Heart right ventricle (tissue), 16 donors: ENCODE results near the gene MARK3. TPM values are rescaled to one million over a fixed set of nuclear protein-coding genes. Genes with fewer than 3 reads are reported as not detected.

Source experiments
- ATAC-seq, 8 donors: fragments of 200-7000 bp; cut with Tn5 transposase; one replicate each; pipeline ENCODE4 v1.9.1; 2020; ENCODE audit warnings: mild to moderate bottlenecking in 8 of 8, moderate library complexity in 8 of 8, moderate number of reproducible peaks in 1 of 8
- DNase-seq, 2 donors: peaks; one replicate each; pipeline ENCODE4 v3.0.0-alpha.2; 2020
- H3K27ac ChIP-seq, 10 donors: fragments of 200-600 bp; sonication (generic) in 2 of 10; one replicate each; pipeline versions ENCODE4 v1.5.0 to v1.8.0; 2020 to 2022; ENCODE audit warnings: mild to moderate bottlenecking in 3 of 10
- H3K27me3 ChIP-seq, 7 donors: fragments of 200-600 bp; one replicate each; pipeline ENCODE4 v1.8.0; 2021 to 2022; ENCODE audit warnings: mild to moderate bottlenecking in 2 of 7
- H3K36me3 ChIP-seq, 9 donors: fragments of 200-600 bp; sonication (generic) in 1 of 9; one replicate each; pipeline versions ENCODE4 v1.5.0 to v1.8.0; 2020 to 2022; ENCODE audit warnings: mild to moderate bottlenecking in 2 of 9
- H3K4me1 ChIP-seq, 9 donors: fragments of 200-600 bp; sonication (generic) in 1 of 9; one replicate each; pipeline versions ENCODE4 v1.5.0 to v1.8.0; 2020 to 2022; ENCODE audit warnings: mild to moderate bottlenecking in 4 of 9
- H3K4me3 ChIP-seq, 10 donors: fragments of 200-600 bp; sonication (generic) in 2 of 10; one replicate each; pipeline versions ENCODE4 v1.5.0 to v1.8.0; 2020 to 2022; ENCODE audit warnings: mild to moderate bottlenecking in 7 of 10, moderate library complexity in 2 of 10
- H3K9me3 ChIP-seq, 11 donors: fragments of 200-600 bp in 10 of 11; sonication (generic) in 2 of 11; one replicate each; pipeline versions ENCODE4 v1.5.0 to v1.8.0; 2013 to 2022; ENCODE audit warnings: mild to moderate bottlenecking in 2 of 11, control low read depth in 1 of 11, moderate library complexity in 1 of 11
- CTCF ChIP-seq, 9 donors: fragments of 200-600 bp; sonication (generic) in 2 of 9; IDR thresholded peaks; one replicate each; pipeline versions ENCODE4 v1.5.0 to v1.8.0; 2021 to 2022; ENCODE audit warnings: antibody characterized with exemption in 9 of 9, mild to moderate bottlenecking in 5 of 9, moderate library complexity in 1 of 9
- WGBS, 2 donors: extraction: QIAGEN DNeasy Blood & Tissue Kit; methylation state at CpG; one replicate each; pipeline ENCODE4 v1.1.7; 2013; ENCODE audit warnings: inconsistent platforms in 1 of 2; 5-methylcytosine and 5-hydroxymethylcytosine counted together
- intact Hi-C, 10 donors: fragments of 100-400 bp; cut with DNase I; formaldehyde crosslinking; loops; one replicate each; pipeline versions ENCODE4 v1.11.1 to v1.14.2; 2022
- polyA plus RNA-seq, 2 donors: library from polyadenylated mRNA; stranded (reverse); fragments of 200-250 nt; gene quantifications; one replicate each; pipeline ENCODE4 v1.2.3, GENCODE V29; 2013
- total RNA-seq, 10 donors: library from RNA; stranded (reverse); fragmentation: NEBNext Ultra II Directional in 3 of 10; extraction: Animal tissue kit (Norgen Biotek cat#: 25700) in 3 of 10; gene quantifications; one replicate each; pipeline versions ENCODE4 v1.2.1 to v1.2.4, GENCODE V29; 2021 to 2023
- donor health status: Arrhythmogenic right ventricular cardiomyopathy.
- donor health status: ischemic (EF 13 %, LVEDD 7.1; RV severe dilation, severe dysfunction).
- donor health status: healthy with polysubstance abuse.
- donor health status: DM: no; HTN: yes; CAD: no.
- donor health status: DM: no; HTN: no; CAD: no.
- donor health status: ischemic (EF 25% LVEDD 6.9; RV normal size, moderate dysfunction).
- donor health status: ischemic (EF 25% LVEDD 5.7; RV mildly dilated, moderate dysfunction).
- donor health status: healthy.
- donor health status: DM: yes; HTN: yes; CAD: no.
- donor health status: Ischemic cardiomyopathy.
- donor health status: ischemic (EF 35%, LVEDD 5.7; RV mildly dilated, moderate dysfunction).
- donor health status: nonischemic (EF 11% LVEDD 7.7; RV severe dilation, severe dysfunction).
- donor health status: DM: yes; HTN: yes; CAD: no.
- donor health status: PGD.
- donor health status: ischemic (EF 29% LVEDD 5.4; RV normal size, mild dysfunction).
- donor health status: nonischemic (EF 23%, LVEDD 6.1; RV moderate dilation, normal function).

MARK3 gene
- total and polyA plus RNA-seq, 12 donors, result 62.3 to 246 (median 77.1) TPM

DNA sequence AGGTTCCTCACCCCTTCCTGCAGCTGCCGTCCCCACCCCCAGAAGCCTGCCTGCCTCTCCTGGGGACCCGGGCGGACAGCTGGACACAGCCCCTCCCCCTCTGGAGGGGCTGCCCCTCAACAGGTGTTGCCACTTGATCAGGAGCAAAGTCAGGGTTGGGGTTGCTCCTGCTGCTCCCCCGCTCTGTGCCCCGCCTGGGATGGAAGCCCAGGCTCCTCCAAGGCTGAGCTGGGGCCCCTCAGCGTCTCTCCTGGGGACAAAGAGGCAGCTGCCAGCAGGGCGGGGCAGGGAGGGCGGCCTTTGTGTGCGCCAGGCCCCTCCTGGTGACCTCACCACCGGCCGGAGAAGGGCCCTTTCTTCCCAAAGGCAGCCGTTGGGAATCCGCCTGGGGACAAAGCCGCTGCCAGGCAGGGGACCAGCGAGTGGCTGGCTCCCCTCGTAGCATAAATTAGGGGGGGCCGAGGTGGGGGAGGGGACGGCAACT, 157.4 kb downstream of the MARK3 start:
- DNase-seq (peak; percentile 50 to 71), ATAC-seq (peak in 7 of 8 donors; percentile 9 to 47 (median 33))
- H3K27ac ChIP-seq, result peak overlapping the region in 8 of 10 donors; percentile 16 to 79 (median 65)
- H3K36me3 ChIP-seq, result no peaks in the 10 kb centered on the region
- H3K4me3 ChIP-seq, result peak overlapping the region in 2 of 10 donors; percentile 12 to 21
- TF ChIP-seq CTCF (IDR thresholded peaks at IDR 0.05), result no peak
- peaks cover 53 to 88% (median 69%) of the 10 kb centered on the region in 9 donors for H3K4me1 ChIP-seq
- no peaks in the 10 kb centered on the region for H3K27me3 ChIP-seq
- H3K9me3 ChIP-seq, result no peaks in the 10 kb centered on the region
- intact Hi-C loops, result no loop called here
- 14 to 15% methylated on average over 18 of the region's 18 CpGs for WGBS, 2 donors

DNA sequence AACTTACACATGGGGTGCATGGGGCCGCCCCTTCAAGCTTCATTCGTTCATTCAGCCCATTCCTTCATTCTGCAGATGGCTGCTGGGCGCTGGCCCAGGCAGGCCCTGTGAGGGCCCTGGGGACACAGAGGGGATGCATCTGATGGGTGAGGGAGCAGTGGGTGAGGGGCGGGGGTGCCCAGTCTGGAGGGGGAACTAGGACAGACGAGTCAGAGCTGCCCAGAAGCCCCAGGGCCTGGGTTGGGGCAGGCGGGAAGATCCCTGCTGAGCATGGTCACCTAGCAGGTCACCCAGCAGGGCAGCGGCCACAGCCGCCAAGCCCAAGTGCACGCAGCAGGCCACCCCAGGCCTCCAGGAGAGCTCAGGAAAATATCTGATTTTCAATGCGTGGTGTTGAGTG, 157.9 kb downstream of the MARK3 start:
- Histone ChIP-seq H3K4me3 (peak overlapping the region in 1 of 10 donors; percentile 21), H3K27me3 (no peaks in the 10 kb centered on the region), H3K4me1 (peaks cover 53 to 83% (median 68%) of the 10 kb centered on the region in 9 donors), H3K36me3 (no peaks in the 10 kb centered on the region), H3K27ac (peak overlapping the region in 7 of 10 donors; percentile 16 to 79 (median 66)), H3K9me3 (no peaks in the 10 kb centered on the region)
- intact Hi-C loops, result no loop called here
- TF ChIP-seq CTCF (IDR thresholded peaks at IDR 0.05), result no peak
- 75 to 77% methylated on average over 10 of the region's 10 CpGs for WGBS, 2 donors
- ATAC-seq (no peak), DNase-seq (peak in 1 of 2 donors; percentile 20)

GRCh38 chr14:103543721-103544387, 158.6 kb downstream of the MARK3 start:
- intact Hi-C loops, result no loop called here
- WGBS, 2 donors, result 73 to 81% methylated on average over 18 to 19 of the region's 19 CpGs
- DNase-seq (peak in 1 of 2 donors; percentile 20), ATAC-seq (no peak)
- H3K27ac ChIP-seq, result peak overlapping the region in 4 of 10 donors; percentile 9 to 40 (median 32)
- TF ChIP-seq CTCF (IDR thresholded peaks at IDR 0.05), result no peak
- no peaks in the 10 kb centered on the region for H3K9me3 ChIP-seq
- no peaks in the 10 kb centered on the region for H3K27me3 ChIP-seq
- H3K4me1 ChIP-seq, result peaks cover 48 to 81% (median 61%) of the 10 kb centered on the region in 9 donors
- H3K36me3 ChIP-seq, result no peaks in the 10 kb centered on the region
- H3K4me3 ChIP-seq, result no peak overlapping the region

DNA sequence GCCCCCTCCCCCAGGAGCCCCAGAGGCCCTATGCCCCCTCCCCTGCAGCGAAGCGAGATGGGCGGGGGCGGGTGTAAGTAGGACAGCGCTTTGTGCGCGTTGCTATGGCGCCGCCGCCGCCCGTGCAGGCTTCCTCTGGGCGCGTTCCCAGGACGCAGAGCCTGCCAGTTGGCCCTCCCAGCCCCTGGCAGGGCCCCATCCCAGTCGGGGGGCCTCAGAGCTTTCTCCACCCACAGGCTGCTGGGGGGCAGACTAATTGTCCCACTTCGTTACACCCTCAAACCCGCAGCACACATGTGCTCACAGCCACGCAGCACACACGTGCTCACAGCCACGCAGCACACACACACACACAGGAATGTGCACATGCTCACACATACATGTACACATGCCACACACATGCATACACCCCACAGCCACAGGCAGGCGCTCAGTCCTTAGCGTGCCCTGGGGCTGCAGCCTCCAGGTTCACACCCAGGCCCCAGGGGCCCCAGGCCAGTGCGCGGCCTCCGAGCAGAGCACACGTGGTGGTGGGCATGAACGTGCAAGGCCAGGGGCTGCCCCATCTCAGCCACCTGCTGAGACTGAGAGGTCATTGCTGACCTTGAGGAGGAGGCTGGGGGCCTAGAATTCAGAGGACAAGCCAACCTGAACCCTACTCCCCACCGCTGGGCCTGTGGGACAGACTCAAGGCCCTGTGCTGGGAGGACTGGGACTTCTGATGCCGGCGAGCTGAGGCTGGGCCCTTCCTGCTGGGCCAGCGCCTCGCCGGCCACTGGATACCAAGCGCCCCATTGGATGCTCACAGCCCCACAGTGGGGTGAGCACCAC, 159.4 kb downstream of the MARK3 start:
- Histone ChIP-seq H3K36me3 (no peaks in the 10 kb centered on the region), H3K27me3 (no peaks in the 10 kb centered on the region), H3K27ac (peak overlapping the region in 4 of 10 donors; percentile 9 to 40 (median 32)), H3K9me3 (no peaks in the 10 kb centered on the region), H3K4me1 (peaks cover 44 to 81% (median 61%) of the 10 kb centered on the region in 9 donors), H3K4me3 (no peak overlapping the region)
- peak in 1 of 2 donors; percentile 65 for DNase-seq
- no peak for TF ChIP-seq CTCF (IDR thresholded peaks at IDR 0.05)
- 65 to 67% methylated on average over 35 of the region's 35 CpGs for WGBS, 2 donors
- intact Hi-C loops, result loop anchor here in 6 of 10 donors (5.0 kb wide), 1 partner anchor 42 kb away; no protein-coding TSS in a partner anchor
- ATAC-seq, result peak in 5 of 8 donors; percentile 9 to 22 (median 16)
